Liver (tissue), 9 donors: Measurements from ENCODE around the gene LUC7L3. TPM values are rescaled to one million over a fixed set of nuclear protein-coding genes. Genes with fewer than 3 reads are reported as not detected.

ENCODE experiments used
- DNase-seq: peaks from one replicate; pipeline ENCODE4 v3.0.0-alpha.2; 2017; ENCODE audit warnings: low spot score
- H3K27ac ChIP-seq, 2 donors: one replicate each; pipeline ENCODE4 v1.7.0; 2013; ENCODE audit warnings: inconsistent platforms in 2 of 2, low read length in 2 of 2, control low read depth in 1 of 2, low read depth in 1 of 2, mild to moderate bottlenecking in 1 of 2
- H3K27me3 ChIP-seq, 4 donors: one replicate each; pipeline versions ENCODE4 v1.6.1 to v1.7.0; 2013; ENCODE audit warnings: low read length in 3 of 4, inconsistent platforms in 1 of 4, mild to moderate bottlenecking in 1 of 4, moderate library complexity in 1 of 4; ENCODE audit not compliant: control insufficient read depth in 4 of 4, insufficient read depth in 4 of 4
- H3K36me3 ChIP-seq, 4 donors: one replicate each; pipeline versions ENCODE4 v1.6.1 to v1.7.0; 2013; ENCODE audit warnings: low read length in 3 of 4, mild to moderate bottlenecking in 3 of 4, low read depth in 1 of 4, moderate library complexity in 1 of 4; ENCODE audit not compliant: control insufficient read depth in 4 of 4, insufficient read depth in 3 of 4
- H3K4me1 ChIP-seq, 4 donors: one replicate each; pipeline versions ENCODE4 v1.6.1 to v1.7.0; 2013; ENCODE audit warnings: low read length in 3 of 4, mild to moderate bottlenecking in 3 of 4, moderate library complexity in 1 of 4; ENCODE audit not compliant: control insufficient read depth in 4 of 4, insufficient read depth in 4 of 4
- H3K4me3 ChIP-seq, 3 donors: one replicate each; pipeline versions ENCODE4 v1.6.1 to v1.7.0; 2013; ENCODE audit warnings: low read length in 3 of 3, control low read depth in 1 of 3, low read depth in 1 of 3, mild to moderate bottlenecking in 1 of 3
- H3K9ac ChIP-seq, 2 donors: one replicate each; pipeline ENCODE4 v1.7.0; 2013; ENCODE audit warnings: low read length in 2 of 2, mild to moderate bottlenecking in 2 of 2, moderate library complexity in 2 of 2, control low read depth in 1 of 2, low read depth in 1 of 2
- H3K9me3 ChIP-seq, 4 donors: one replicate each; pipeline versions ENCODE4 v1.6.1 to v1.7.0; 2013; ENCODE audit warnings: low read length in 3 of 4; ENCODE audit not compliant: control insufficient read depth in 4 of 4
- ATF3 ChIP-seq: IDR thresholded peaks from 2 replicates; pipeline ENCODE4 v1.6.1; 2016; ENCODE audit warnings: antibody characterized with exemption
- CTCF ChIP-seq: fragments of 150-350 bp; IDR thresholded peaks from 2 replicates; pipeline ENCODE4 v1.5.1; 2017; ENCODE audit warnings: improper control_type of control experiment, low read depth, low read length; ENCODE audit not compliant: missing input control
- EGR1 ChIP-seq, 2 donors: IDR thresholded peaks; 2 replicates each; pipeline ENCODE4 v1.6.1; 2016 to 2018; ENCODE audit warnings: antibody characterized with exemption in 2 of 2, low read depth in 2 of 2
- FOXA1 ChIP-seq: IDR thresholded peaks from 2 replicates; pipeline ENCODE4 v1.6.1; 2016; ENCODE audit warnings: antibody characterized with exemption
- FOXA2 ChIP-seq: IDR thresholded peaks from 2 replicates; pipeline ENCODE4 v1.6.1; 2016; ENCODE audit warnings: antibody characterized with exemption
- GABPA ChIP-seq, 2 donors: IDR thresholded peaks in 1 of 2; conservative IDR thresholded peaks in 1 of 2; 2 replicates each; pipeline ENCODE4 v1.6.1; 2016; ENCODE audit warnings: antibody characterized with exemption in 2 of 2, mild to moderate bottlenecking in 1 of 2, moderate library complexity in 1 of 2
- HNF4A ChIP-seq, 2 donors: conservative IDR thresholded peaks; 2 replicates each; pipeline ENCODE4 v1.6.1; 2016; ENCODE audit warnings: antibody characterized with exemption in 2 of 2, mild to moderate bottlenecking in 2 of 2
- HNF4G ChIP-seq: IDR thresholded peaks from 2 replicates; pipeline ENCODE4 v1.6.1; 2016; ENCODE audit warnings: antibody characterized with exemption
- JUND ChIP-seq, 2 donors: IDR thresholded peaks; 2 replicates each; pipeline ENCODE4 v1.6.1; 2016; ENCODE audit warnings: antibody characterized with exemption in 2 of 2
- MAX ChIP-seq: IDR thresholded peaks from 2 replicates; pipeline ENCODE4 v1.6.1; 2016; ENCODE audit warnings: antibody characterized with exemption
- NR2F2 ChIP-seq: IDR thresholded peaks from 2 replicates; pipeline ENCODE4 v1.6.1; 2016; ENCODE audit warnings: antibody characterized with exemption
- RAD21 ChIP-seq, 2 donors: IDR thresholded peaks; 2 replicates each; pipeline ENCODE4 v1.6.1; 2016; ENCODE audit warnings: antibody characterized with exemption in 2 of 2, mild to moderate bottlenecking in 2 of 2
- REST ChIP-seq: IDR thresholded peaks from 2 replicates; pipeline ENCODE4 v1.6.1; 2016; ENCODE audit warnings: antibody characterized with exemption, mild to moderate bottlenecking
- RXRA ChIP-seq, 2 donors: IDR thresholded peaks; 2 replicates each; pipeline ENCODE4 v1.6.1; 2017 to 2018; ENCODE audit warnings: antibody characterized with exemption in 2 of 2, mild to moderate bottlenecking in 1 of 2
- SP1 ChIP-seq: IDR thresholded peaks from 2 replicates; pipeline ENCODE4 v1.6.1; 2018; ENCODE audit warnings: antibody characterized with exemption, mild to moderate bottlenecking
- TAF1 ChIP-seq: conservative IDR thresholded peaks from 2 replicates; pipeline ENCODE4 v1.6.1; 2016; ENCODE audit warnings: antibody characterized with exemption, mild to moderate bottlenecking
- YY1 ChIP-seq: IDR thresholded peaks from 2 replicates; pipeline ENCODE4 v1.6.1; 2016; ENCODE audit warnings: antibody characterized with exemption, mild to moderate bottlenecking
- ZBTB33 ChIP-seq: IDR thresholded peaks from 2 replicates; pipeline ENCODE4 v1.6.1; 2016; ENCODE audit warnings: antibody characterized with exemption
- WGBS: extraction: QIAGEN DNeasy Blood & Tissue Kit; methylation state at CpG from one replicate; pipeline ENCODE4 v1.1.7; 2013; 5-methylcytosine and 5-hydroxymethylcytosine counted together
- polyA plus RNA-seq, 2 donors: library from polyadenylated mRNA; stranded (reverse) in 1 of 2; unstranded in 1 of 2; fragments of 200-250 nt in 1 of 2; fragments of >200 nt in 1 of 2; fragmentation: Nextera tagmentation in 1 of 2; extraction: Ambion mirVana in 1 of 2; gene quantifications; one replicate each; pipeline versions ENCODE4 v1.2.1 to v1.2.3, GENCODE V29; 2013 to 2015
- total RNA-seq, 2 donors: library from RNA; depleted of rRNA; stranded (reverse); fragments of >200 nt; gene quantifications; one replicate each; pipeline ENCODE4 v1.2.3, GENCODE V29; 2014
- donor health status: healthy.
- donor health status: healthy.
- donor health status: healthy.
- donor health status: healthy.
- donor health status: healthy.

Gene LUC7L3
- total and polyA plus RNA-seq, 4 donors = 15.5 to 126 (median 26.2) TPM

- Histone ChIP-seq H3K4me3 (no peak overlapping the region), H3K27me3 (no peaks in the 10 kb centered on the region), H3K27ac (peak overlapping the region; percentile 85 to 94), H3K9me3 (no peaks in the 10 kb centered on the region), H3K9ac (no peak overlapping the region), H3K4me1 (peaks cover 30 to 75% (median 55%) of the 10 kb centered on the region in 4 donors), H3K36me3 (peaks cover 0 to 9% (median 4%) of the 10 kb centered on the region in 4 donors)
- no peak for TF ChIP-seq RAD21 (IDR thresholded peaks at IDR 0.05)
- no peak for TF ChIP-seq GABPA (IDR thresholded peaks at IDR 0.05 in 1 of 2, conservative IDR thresholded peaks at IDR 0.05 in 1 of 2)
- no peak for TF ChIP-seq FOXA1
- no peak for TF ChIP-seq HNF4A (conservative IDR thresholded peaks at IDR 0.05)
- TF ChIP-seq TAF1 = no peak
- 95% methylated on average over 3 of the region's 3 CpGs for WGBS
- no peak for DNase-seq
These were observed 36.5 kb upstream of the LUC7L3 start for GRCh38 chr17:50682938-50683337.

- no peak overlapping the region for H3K4me3 ChIP-seq
- peak overlapping the region; percentile 85 to 94 for H3K27ac ChIP-seq
- DNase-seq = no peak
- peaks cover 28 to 70% (median 51%) of the 10 kb centered on the region in 4 donors for H3K4me1 ChIP-seq
- H3K36me3 ChIP-seq = peaks cover 0 to 10% (median 5%) of the 10 kb centered on the region in 4 donors
- peak overlapping the region in 1 of 2 donors; percentile 9 for H3K9ac ChIP-seq
- no peaks in the 10 kb centered on the region for H3K27me3 ChIP-seq
- TF ChIP-seq EGR1 (IDR thresholded peaks at IDR 0.05; ENCODE audit: low read depth in 2 of 2) (no peak), HNF4A (conservative IDR thresholded peaks at IDR 0.05) (no peak), JUND (IDR thresholded peaks at IDR 0.05) (no peak), CTCF (no peak), TAF1 (no peak), NR2F2 (no peak), ATF3 (no peak), YY1 (no peak), RAD21 (IDR thresholded peaks at IDR 0.05) (no peak), GABPA (IDR thresholded peaks at IDR 0.05 in 1 of 2, conservative IDR thresholded peaks at IDR 0.05 in 1 of 2) (no peak), MAX (no peak), SP1 (no peak), REST (no peak), HNF4G (no peak), RXRA (IDR thresholded peaks at IDR 0.05) (no peak), ZBTB33 (no peak), FOXA2 (no peak), FOXA1 (no peak)
- WGBS = 91% methylated on average over 28 of the region's 28 CpGs
- no peaks in the 10 kb centered on the region for H3K9me3 ChIP-seq
These were observed 35.7 kb upstream of the LUC7L3 start for GRCh38 chr17:50683434-50684287.
